Esophagus muscularis mucosa (tissue), 4 donors: ENCODE results near the gene CRISPLD2.

Experiments
- CTCF ChIP-seq, 3 experiments: fragments of 200-600 bp in 2 of 3; fragments of 450-650 bp in 1 of 3; sonication (generic) in 2 of 3; IDR thresholded peaks; one replicate each; pipeline ENCODE4 v1.5.1; 2017 to 2019; ENCODE audit warnings: antibody characterized with exemption in 3 of 3, mild to moderate bottlenecking in 2 of 3, moderate library complexity in 1 of 3
- EP300 ChIP-seq: sonication (generic); formaldehyde crosslinking; IDR thresholded peaks from one replicate; pipeline ENCODE4 v1.6.1; 2017; ENCODE audit warnings: antibody characterized with exemption
- POLR2AphosphoS5 ChIP-seq, 2 donors: sonication (generic); formaldehyde crosslinking; IDR thresholded peaks; one replicate each; pipeline ENCODE4 v1.6.1; 2017; ENCODE audit warnings: antibody characterized with exemption in 2 of 2

GRCh38 chr16:84948851-84949610 lies 129.2 kb downstream of the CRISPLD2 start:
- TF ChIP-seq POLR2AphosphoS5 (IDR thresholded peaks at IDR 0.05), result no peak
- TF ChIP-seq CTCF (IDR thresholded peaks at IDR 0.05), result no peak
- TF ChIP-seq EP300, result no peak
